Thyroid gland (tissue), 4 donors: ENCODE data around the gene ZNF524.

Experiments used
- CTCF ChIP-seq, 6 experiments: fragments of 200-600 bp in 3 of 6; fragments of 450-650 bp in 3 of 6; sonication (generic) in 3 of 6; IDR thresholded peaks; one replicate each; pipeline ENCODE4 v1.5.1; 2016 to 2019; ENCODE audit warnings: antibody characterized with exemption in 6 of 6, mild to moderate bottlenecking in 2 of 6, inconsistent platforms in 1 of 6, moderate library complexity in 1 of 6
- POLR2A ChIP-seq, 2 donors: fragments of 450-650 bp; IDR thresholded peaks; one replicate each; pipeline ENCODE4 v1.6.1; 2017; ENCODE audit warnings: antibody characterized with exemption in 2 of 2, mild to moderate bottlenecking in 2 of 2, moderate library complexity in 1 of 2

- TF ChIP-seq CTCF (IDR thresholded peaks at IDR 0.05): no peak
- TF ChIP-seq POLR2A (IDR thresholded peaks at IDR 0.05): peak in 1 of 2 donors; percentile 29
Observed at GRCh38 chr19:55640577-55641425, 40.7 kb downstream of the ZNF524 start, which contains the start of gene ZNF580.
